ENCODE measurements around the gene KIR3DL3. TPM values are rescaled to one million over a fixed set of nuclear protein-coding genes. Genes with fewer than 3 reads are reported as not detected.
"Not testable (repeated sequence)": the region's sequence is repeated elsewhere in the genome, so short reads cannot be mapped to it uniquely, and the experiment has no call there.

Gene KIR3DL3
- not detected for total RNA-seq
- polyA plus RNA-seq (ENCODE audit: insufficient read depth, low read depth, low replicate concordance) = not detected
- long read RNA-seq, donor 1 = 0 reads
- long read RNA-seq, donor 2 = 0 reads
- long read RNA-seq, donor 3 = 0 reads
- long read RNA-seq, donor 4 = 0 reads
- long read RNA-seq, donor 5 = 0 reads
- long read RNA-seq, donor 6 = 0 reads
- long read RNA-seq, donor 7 = 0 reads
- long read RNA-seq, donor 8 = 0 reads
- long read RNA-seq, donor 9 = 0 reads
- long read RNA-seq, donor 10 = 0 reads

DNA sequence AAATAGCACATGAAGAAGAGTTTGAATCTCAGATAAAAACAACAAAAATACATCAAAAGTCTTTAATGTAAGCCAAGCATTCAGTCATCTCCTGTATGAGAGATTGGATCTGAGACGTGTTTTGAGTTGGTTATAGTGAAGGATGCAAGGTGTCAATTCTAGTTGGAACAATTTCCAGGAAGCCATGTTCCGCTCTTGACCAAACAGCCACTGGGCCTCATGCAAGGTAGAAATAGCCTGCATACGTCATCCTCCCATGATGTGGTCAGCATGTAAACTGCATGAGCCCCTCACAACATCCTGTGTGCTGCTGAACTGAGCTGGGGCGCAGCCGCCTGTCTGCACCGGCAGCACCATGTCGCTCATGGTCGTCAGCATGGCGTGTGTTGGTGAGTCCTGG lies at the start of gene KIR3DL3:
Gene KIR3DL3 (plus strand): TSS at position 301 of the 400 bp plus-strand sequence. CDS start 55 bp downstream, at position 356.
- DNase-seq = no peak
- no peaks in the 10 kb centered on the region for H3K36me3 ChIP-seq (ENCODE audit: control insufficient read depth in 2 of 3, insufficient read depth in 3 of 3, low read length in 3 of 3)
- no peak within 1 kb of the TSS for H3K4me3 ChIP-seq (ENCODE audit: low read length in 3 of 3)
- H3K9me3 ChIP-seq (ENCODE audit: control insufficient read depth in 2 of 3, insufficient read depth in 1 of 3, low read length in 3 of 3) = peaks cover 0 to 20% (median 3%) of the 10 kb centered on the region in 3 donors
- no peaks in the 10 kb centered on the region for H3K4me1 ChIP-seq (ENCODE audit: control insufficient read depth in 2 of 3, insufficient read depth in 2 of 3, low read depth in 1 of 3, low read length in 3 of 3)
- intact Hi-C loops (cut with DNase I) = no loop called here
- TF ChIP-seq, protein P1, sequence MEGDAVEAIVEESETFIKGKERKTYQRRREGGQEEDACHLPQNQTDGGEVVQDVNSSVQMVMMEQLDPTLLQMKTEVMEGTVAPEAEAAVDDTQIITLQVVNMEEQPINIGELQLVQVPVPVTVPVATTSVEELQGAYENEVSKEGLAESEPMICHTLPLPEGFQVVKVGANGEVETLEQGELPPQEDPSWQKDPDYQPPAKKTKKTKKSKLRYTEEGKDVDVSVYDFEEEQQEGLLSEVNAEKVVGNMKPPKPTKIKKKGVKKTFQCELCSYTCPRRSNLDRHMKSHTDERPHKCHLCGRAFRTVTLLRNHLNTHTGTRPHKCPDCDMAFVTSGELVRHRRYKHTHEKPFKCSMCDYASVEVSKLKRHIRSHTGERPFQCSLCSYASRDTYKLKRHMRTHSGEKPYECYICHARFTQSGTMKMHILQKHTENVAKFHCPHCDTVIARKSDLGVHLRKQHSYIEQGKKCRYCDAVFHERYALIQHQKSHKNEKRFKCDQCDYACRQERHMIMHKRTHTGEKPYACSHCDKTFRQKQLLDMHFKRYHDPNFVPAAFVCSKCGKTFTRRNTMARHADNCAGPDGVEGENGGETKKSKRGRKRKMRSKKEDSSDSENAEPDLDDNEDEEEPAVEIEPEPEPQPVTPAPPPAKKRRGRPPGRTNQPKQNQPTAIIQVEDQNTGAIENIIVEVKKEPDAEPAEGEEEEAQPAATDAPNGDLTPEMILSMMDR (IDR thresholded peaks at IDR 0.05; ENCODE audit: borderline replicate concordance, extremely low read depth, insufficient read depth) = no peak
- FAIRE-seq = no peak
- H3K27me3 ChIP-seq (ENCODE audit: control insufficient read depth, insufficient read depth, low read length) = no peaks in the 10 kb centered on the region
- H3K27ac ChIP-seq (ENCODE audit: low read depth in 2 of 2, low read length in 2 of 2) = no peak within 1 kb of the TSS
- H3K9ac ChIP-seq (ENCODE audit: low read length in 3 of 3) = no peak within 1 kb of the TSS

GRCh38 chr19:54676210-54676834 lies 47.9 kb upstream of the KIR3DL3 start:
- peak in 2 of 5 donors; percentile 48 to 67 for DNase-seq
- H3K9ac ChIP-seq (ENCODE audit: low read length in 3 of 3); H3K36me3 ChIP-seq (ENCODE audit: control insufficient read depth in 2 of 3, insufficient read depth in 3 of 3, low read length in 3 of 3); H3K9me3 ChIP-seq (ENCODE audit: control insufficient read depth in 2 of 3, insufficient read depth in 1 of 3, low read length in 3 of 3); H3K27ac ChIP-seq (ENCODE audit: low read depth in 2 of 2, low read length in 2 of 2); H3K4me1 ChIP-seq (ENCODE audit: control insufficient read depth in 2 of 3, insufficient read depth in 2 of 3, low read depth in 1 of 3, low read length in 3 of 3); H3K27me3 ChIP-seq (ENCODE audit: control insufficient read depth, insufficient read depth, low read length); FAIRE-seq; intact Hi-C loops (cut with DNase I); H3K4me3 ChIP-seq (ENCODE audit: low read length in 3 of 3): not testable (repeated sequence)
- TF ChIP-seq, protein P1 (IDR thresholded peaks at IDR 0.05; ENCODE audit: borderline replicate concordance, extremely low read depth, insufficient read depth) = peak; percentile 70

- FAIRE-seq = no peak
- Histone ChIP-seq H3K4me3 (ENCODE audit: low read length in 3 of 3) (no peak overlapping the region), H3K4me1 (ENCODE audit: control insufficient read depth in 2 of 3, insufficient read depth in 2 of 3, low read depth in 1 of 3, low read length in 3 of 3) (no peaks in the 10 kb centered on the region), H3K27me3 (ENCODE audit: control insufficient read depth, insufficient read depth, low read length) (no peaks in the 10 kb centered on the region), H3K27ac (ENCODE audit: low read depth in 2 of 2, low read length in 2 of 2) (no peak overlapping the region), H3K9ac (ENCODE audit: low read length in 3 of 3) (no peak overlapping the region), H3K9me3 (ENCODE audit: control insufficient read depth in 2 of 3, insufficient read depth in 1 of 3, low read length in 3 of 3) (no peaks in the 10 kb centered on the region), H3K36me3 (ENCODE audit: control insufficient read depth in 2 of 3, insufficient read depth in 3 of 3, low read length in 3 of 3) (no peaks in the 10 kb centered on the region)
- intact Hi-C loops (cut with DNase I) = no loop called here
- DNase-seq = no peak
- TF ChIP-seq, protein P1 (IDR thresholded peaks at IDR 0.05; ENCODE audit: borderline replicate concordance, extremely low read depth, insufficient read depth) = no peak
Observed at GRCh38 chr19:54677217-54677616, 47.0 kb upstream of the KIR3DL3 start.

- FAIRE-seq; H3K4me1 ChIP-seq (ENCODE audit: control insufficient read depth in 2 of 3, insufficient read depth in 2 of 3, low read depth in 1 of 3, low read length in 3 of 3); H3K9ac ChIP-seq (ENCODE audit: low read length in 3 of 3); H3K4me3 ChIP-seq (ENCODE audit: low read length in 3 of 3); DNase-seq; H3K27me3 ChIP-seq (ENCODE audit: control insufficient read depth, insufficient read depth, low read length); H3K9me3 ChIP-seq (ENCODE audit: control insufficient read depth in 2 of 3, insufficient read depth in 1 of 3, low read length in 3 of 3); H3K36me3 ChIP-seq (ENCODE audit: control insufficient read depth in 2 of 3, insufficient read depth in 3 of 3, low read length in 3 of 3); intact Hi-C loops (cut with DNase I); H3K27ac ChIP-seq (ENCODE audit: low read depth in 2 of 2, low read length in 2 of 2): not testable (repeated sequence)
Observed at GRCh38 chr19:54681596-54681995, 42.6 kb upstream of the KIR3DL3 start.

All from kidney (tissue), 22 donors.